Mesendoderm (in vitro differentiated cells): Measurements from ENCODE around the gene ISLR2.
A peak's percentile ranks its signal among the peaks of the same experiment; 100 is the strongest.

ENCODE experiments used
- DNase-seq: peaks from one replicate; pipeline ENCODE4 v3.0.0; 2013
- H2AK5ac ChIP-seq: 2 replicates; pipeline ENCODE4 v1.6.1; 2013; ENCODE audit warnings: low read length, inconsistent platforms
- H2BK120ac ChIP-seq: 2 replicates; pipeline ENCODE4 v1.6.1; 2013; ENCODE audit warnings: low read depth, mild to moderate bottlenecking, low read length, moderate library complexity, mixed read lengths
- H2BK15ac ChIP-seq: replicated peaks from 2 replicates; pipeline ENCODE4 v1.6.1; 2013; ENCODE audit warnings: low read depth, mild to moderate bottlenecking, moderate library complexity
- H2BK5ac ChIP-seq: 2 replicates; pipeline ENCODE4 v1.6.1; 2013; ENCODE audit warnings: low read length, inconsistent platforms
- H3K18ac ChIP-seq: 2 replicates; pipeline ENCODE4 v1.6.1; 2013; ENCODE audit warnings: mild to moderate bottlenecking, low read length, mixed read lengths
- H3K23ac ChIP-seq: one replicate; pipeline ENCODE4 v1.6.1; 2013; ENCODE audit warnings: low read length
- H3K27ac ChIP-seq: 2 replicates; pipeline ENCODE4 v1.5.1; 2013; ENCODE audit warnings: low read depth, mild to moderate bottlenecking, inconsistent platforms, low read length, moderate library complexity
- H3K27me3 ChIP-seq: 2 replicates; pipeline ENCODE4 v1.6.1; 2013; ENCODE audit warnings: low read length, control low read depth, mild to moderate bottlenecking, inconsistent platforms; ENCODE audit not compliant: insufficient read depth, poor library complexity
- H3K36me3 ChIP-seq: 2 replicates; pipeline ENCODE4 v1.6.1; 2013; ENCODE audit warnings: low read length, inconsistent platforms; ENCODE audit not compliant: control insufficient read depth, insufficient read depth
- H3K4ac ChIP-seq: one replicate; pipeline ENCODE4 v1.6.1; 2013; ENCODE audit warnings: low read depth, mild to moderate bottlenecking, low read length, moderate library complexity
- H3K4me1 ChIP-seq: 2 replicates; pipeline ENCODE4 v1.6.1; 2013; ENCODE audit warnings: low read depth, low read length, inconsistent platforms; ENCODE audit not compliant: control insufficient read depth
- H3K4me2 ChIP-seq: 2 replicates; pipeline ENCODE4 v1.6.1; 2013; ENCODE audit warnings: low read length
- H3K4me3 ChIP-seq: 2 replicates; pipeline ENCODE4 v1.5.1; 2013; ENCODE audit warnings: mild to moderate bottlenecking, low read length
- H3K56ac ChIP-seq: one replicate; pipeline ENCODE4 v1.6.1; 2013; ENCODE audit warnings: low read length
- H3K79me1 ChIP-seq: 2 replicates; pipeline ENCODE4 v1.6.1; 2013; ENCODE audit warnings: low read length, inconsistent platforms
- H3K79me2 ChIP-seq: 2 replicates; pipeline ENCODE4 v1.6.1; 2013; ENCODE audit warnings: mild to moderate bottlenecking, low read length; ENCODE audit not compliant: control insufficient read depth, insufficient read depth
- H3K9ac ChIP-seq: 2 replicates; pipeline ENCODE4 v1.6.1; 2013; ENCODE audit warnings: low read length, inconsistent platforms
- H4K5ac ChIP-seq: one replicate; pipeline ENCODE4 v1.6.1; 2013; ENCODE audit warnings: low read length
- H4K8ac ChIP-seq: one replicate; pipeline ENCODE4 v1.6.1; 2013; ENCODE audit warnings: low read depth, mild to moderate bottlenecking, control low read depth, low read length, moderate library complexity
- WGBS: extraction: QIAGEN DNeasy Blood & Tissue Kit; methylation state at CpG from one replicate; pipeline ENCODE4 v1.1.7; 2013; ENCODE audit warnings: low lambda C conversion rate, missing lambda C conversion rate; ENCODE audit not compliant: insufficient coverage; ENCODE audit errors: extremely low coverage; 5-methylcytosine and 5-hydroxymethylcytosine counted together

The ISLR2 gene

DNA sequence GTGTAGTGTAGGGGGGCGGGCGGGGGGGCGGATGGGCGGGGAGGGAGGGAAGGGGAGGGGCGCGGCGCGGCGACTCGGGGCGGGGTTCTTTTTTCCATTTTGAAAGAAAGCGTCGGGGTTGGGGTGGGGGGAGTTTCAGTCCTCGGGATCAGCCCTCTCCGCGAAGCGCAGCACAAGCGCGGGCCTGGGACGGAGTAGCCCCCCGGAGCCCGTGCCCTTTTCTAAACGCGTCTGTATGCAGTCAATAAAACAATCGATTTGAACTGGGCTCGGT, 6.1 kb downstream of the ISLR2 start:
- no peak for DNase-seq
- Histone ChIP-seq H3K27ac (no peak overlapping the region), H3K79me1 (no peaks in the 10 kb centered on the region)

DNA sequence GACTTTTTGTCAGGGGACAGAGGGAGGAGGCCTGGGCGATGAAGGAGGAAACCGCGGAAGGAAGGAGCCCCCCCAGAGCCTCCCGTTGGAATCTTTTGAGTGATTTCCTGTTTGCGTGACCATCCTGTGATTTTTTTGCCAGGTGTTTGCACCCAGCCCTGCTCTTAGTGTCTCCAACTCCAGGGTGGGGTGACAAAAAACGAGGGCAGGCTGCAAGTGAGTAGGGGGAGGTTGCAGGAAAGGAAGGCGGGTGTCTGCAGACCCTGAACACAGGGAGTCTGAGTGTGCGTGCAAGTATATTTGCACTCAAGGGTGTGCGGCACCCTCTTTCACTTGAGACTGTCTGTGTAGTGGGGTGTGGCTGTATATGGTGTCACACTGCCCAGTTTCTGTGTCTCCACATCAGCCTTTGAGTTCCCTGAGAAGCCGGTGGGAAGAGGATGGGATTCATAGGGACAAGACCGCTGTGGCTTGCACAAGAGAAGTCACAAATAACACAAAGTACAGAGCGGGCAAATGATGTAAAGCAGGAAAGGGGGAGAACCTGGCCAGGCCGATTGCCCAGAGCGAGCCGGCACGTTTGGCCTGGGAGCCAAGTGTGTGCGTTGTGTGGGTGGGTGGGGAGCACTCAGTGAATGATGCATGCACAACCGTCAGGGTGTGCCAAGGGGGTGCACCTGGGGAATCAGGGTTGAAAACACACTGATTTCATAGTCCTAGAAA, 6.6 kb downstream of the ISLR2 start:
- Histone ChIP-seq H3K4ac (no peak overlapping the region), H3K9ac (peak overlapping the region; percentile 58), H3K18ac (no peak overlapping the region), H2BK5ac (no peak overlapping the region), H2BK15ac (no peak overlapping the region), H2AK5ac (no peak overlapping the region), H3K79me2 (no peaks in the 10 kb centered on the region), H3K27ac (no peak overlapping the region), H2BK120ac (no peak overlapping the region), H3K4me1 (peaks cover 5% of the 10 kb centered on the region), H3K27me3 (peaks cover 34% of the 10 kb centered on the region), H3K23ac (peak overlapping the region; percentile 85), H4K8ac (no peak overlapping the region), H3K4me3 (no peak overlapping the region), H3K56ac (peak overlapping the region; percentile 85), H3K4me2 (peak overlapping the region; percentile 64), H4K5ac (no peak overlapping the region), H3K36me3 (no peaks in the 10 kb centered on the region), H3K79me1 (no peaks in the 10 kb centered on the region)
- WGBS, result no CpG with 5 or more reads among the region's 18 CpGs
- DNase-seq, result no peak

More for the DNA sequence above, 6.1 kb downstream of the ISLR2 start:
- Histone ChIP-seq H3K9ac (peak overlapping the region; percentile 58), H2AK5ac (no peak overlapping the region), H3K36me3 (no peaks in the 10 kb centered on the region), H2BK5ac (no peak overlapping the region), H3K56ac (peak overlapping the region; percentile 85), H3K23ac (no peak overlapping the region), H2BK15ac (no peak overlapping the region), H2BK120ac (peak overlapping the region; percentile 1), H3K27me3 (peaks cover 39% of the 10 kb centered on the region), H3K79me2 (no peaks in the 10 kb centered on the region), H4K8ac (no peak overlapping the region), H3K4me1 (peaks cover 5% of the 10 kb centered on the region), H3K18ac (no peak overlapping the region), H4K5ac (no peak overlapping the region), H3K4ac (no peak overlapping the region), H3K4me2 (peak overlapping the region; percentile 64), H3K4me3 (no peak overlapping the region)
- no CpG with 5 or more reads among the region's 26 CpGs for WGBS

DNA sequence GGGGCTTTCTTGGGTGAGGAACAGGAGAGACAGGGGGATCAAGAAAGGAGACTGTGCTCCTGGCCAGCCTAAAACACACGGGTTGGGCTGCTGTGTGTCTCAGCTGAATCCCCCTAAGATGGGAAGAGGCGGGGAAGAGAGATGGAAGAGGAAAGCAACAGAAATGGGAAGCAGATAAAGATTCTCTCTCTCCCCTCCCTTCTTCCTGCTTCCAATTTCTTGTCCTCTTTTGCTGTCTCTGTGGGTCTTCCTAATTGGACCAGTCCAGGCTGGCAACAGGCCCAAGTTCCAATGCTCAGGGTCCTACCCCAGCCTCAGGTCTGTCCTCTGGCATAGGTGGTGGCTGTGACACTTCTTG, 7.1 kb downstream of the ISLR2 start:
- H3K79me2 ChIP-seq, result no peaks in the 10 kb centered on the region
- H3K4me2 ChIP-seq, result no peak overlapping the region
- no peak overlapping the region for H2BK15ac ChIP-seq
- DNase-seq, result no peak
- H3K36me3 ChIP-seq, result no peaks in the 10 kb centered on the region
- peak overlapping the region; percentile 85 for H3K56ac ChIP-seq
- no peak overlapping the region for H3K9ac ChIP-seq
- no peaks in the 10 kb centered on the region for H3K79me1 ChIP-seq
- no peak overlapping the region for H2AK5ac ChIP-seq
- no peak overlapping the region for H2BK5ac ChIP-seq
- no peak overlapping the region for H3K27ac ChIP-seq
- H3K18ac ChIP-seq, result no peak overlapping the region
- no peak overlapping the region for H4K8ac ChIP-seq
- no CpG with 5 or more reads among the region's 2 CpGs for WGBS
- H3K27me3 ChIP-seq, result peaks cover 28% of the 10 kb centered on the region
- no peak overlapping the region for H3K23ac ChIP-seq
- peaks cover 5% of the 10 kb centered on the region for H3K4me1 ChIP-seq
- no peak overlapping the region for H2BK120ac ChIP-seq
- H3K4ac ChIP-seq, result no peak overlapping the region
- H3K4me3 ChIP-seq, result no peak overlapping the region
- no peak overlapping the region for H4K5ac ChIP-seq

DNA sequence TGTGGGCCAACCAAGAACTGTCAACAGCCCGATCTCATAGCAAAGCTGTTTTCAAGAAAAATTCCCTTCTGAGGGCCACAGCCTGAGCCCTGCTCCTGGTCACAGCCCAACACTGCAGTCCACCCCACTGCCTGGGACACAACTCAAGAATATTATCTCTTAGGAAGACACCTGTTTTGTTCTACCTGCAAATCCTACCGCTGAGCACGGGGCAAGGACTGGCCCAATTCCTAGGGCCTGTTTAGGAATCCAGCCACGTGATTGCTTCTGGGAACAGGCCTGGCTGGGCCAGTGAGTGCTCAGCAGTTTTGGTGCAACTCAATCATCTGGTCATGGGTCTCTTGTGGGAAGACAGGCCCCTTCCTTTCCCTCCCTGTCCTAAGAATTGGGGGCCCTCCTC, 8.3 kb downstream of the ISLR2 start:
- peaks cover 17% of the 10 kb centered on the region for H3K27me3 ChIP-seq
- whole genome bisulfite sequencing, result no CpG with 5 or more reads among the region's 4 CpGs
- H3K18ac ChIP-seq, result no peak overlapping the region
- H3K4ac ChIP-seq, result no peak overlapping the region
- H2BK120ac ChIP-seq, result no peak overlapping the region
- H3K9ac ChIP-seq, result no peak overlapping the region
- no peak overlapping the region for H3K4me3 ChIP-seq
- H3K4me1 ChIP-seq, result peaks cover 5% of the 10 kb centered on the region
- H3K56ac ChIP-seq, result no peak overlapping the region
- no peak overlapping the region for H4K5ac ChIP-seq
- no peak overlapping the region for H2BK15ac ChIP-seq
- no peak overlapping the region for H3K27ac ChIP-seq
- no peaks in the 10 kb centered on the region for H3K36me3 ChIP-seq
- H3K79me2 ChIP-seq, result no peaks in the 10 kb centered on the region
- H2BK5ac ChIP-seq, result no peak overlapping the region
- no peak for DNase-seq
- H2AK5ac ChIP-seq, result no peak overlapping the region
- H3K4me2 ChIP-seq, result no peak overlapping the region
- no peak overlapping the region for H4K8ac ChIP-seq
- H3K79me1 ChIP-seq, result no peaks in the 10 kb centered on the region
- no peak overlapping the region for H3K23ac ChIP-seq

DNA sequence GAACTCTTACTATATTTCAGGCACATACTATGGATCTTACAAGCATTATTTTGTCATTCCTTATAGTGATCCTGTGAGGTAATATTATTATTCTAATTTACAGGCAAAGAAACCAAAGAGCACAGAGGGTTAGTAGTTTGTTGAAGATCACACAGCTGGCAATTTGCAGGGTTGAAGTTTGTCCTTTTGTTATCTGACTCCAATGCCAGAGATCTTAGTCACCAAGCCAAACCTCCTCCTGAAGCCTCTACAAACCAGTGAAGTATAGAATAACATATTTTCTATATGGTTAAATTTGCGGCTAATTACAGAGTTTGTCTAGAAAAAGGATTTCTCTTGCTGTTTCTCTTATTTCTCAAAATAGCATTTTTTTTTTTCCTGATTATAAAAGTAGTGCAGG, 11.2 kb downstream of the ISLR2 start:
- H3K27me3 ChIP-seq, result peaks cover 5% of the 10 kb centered on the region
- H3K36me3 ChIP-seq, result no peaks in the 10 kb centered on the region
- H3K4me2 ChIP-seq, result no peak overlapping the region
- peaks cover 3% of the 10 kb centered on the region for H3K4me1 ChIP-seq
- no peak overlapping the region for H4K8ac ChIP-seq
- H3K56ac ChIP-seq, result no peak overlapping the region
- no peak overlapping the region for H3K4ac ChIP-seq
- no peak overlapping the region for H2BK5ac ChIP-seq
- H4K5ac ChIP-seq, result no peak overlapping the region
- WGBS, result no CpG with 5 or more reads among the region's 1 CpG
- H2BK120ac ChIP-seq, result no peak overlapping the region
- H3K79me1 ChIP-seq, result no peaks in the 10 kb centered on the region
- H3K4me3 ChIP-seq, result no peak overlapping the region
- H3K18ac ChIP-seq, result no peak overlapping the region
- no peak overlapping the region for H3K27ac ChIP-seq
- no peaks in the 10 kb centered on the region for H3K79me2 ChIP-seq
- H2BK15ac ChIP-seq, result no peak overlapping the region
- no peak overlapping the region for H3K9ac ChIP-seq
- H3K23ac ChIP-seq, result no peak overlapping the region
- H2AK5ac ChIP-seq, result no peak overlapping the region
- DNase-seq, result no peak

DNA sequence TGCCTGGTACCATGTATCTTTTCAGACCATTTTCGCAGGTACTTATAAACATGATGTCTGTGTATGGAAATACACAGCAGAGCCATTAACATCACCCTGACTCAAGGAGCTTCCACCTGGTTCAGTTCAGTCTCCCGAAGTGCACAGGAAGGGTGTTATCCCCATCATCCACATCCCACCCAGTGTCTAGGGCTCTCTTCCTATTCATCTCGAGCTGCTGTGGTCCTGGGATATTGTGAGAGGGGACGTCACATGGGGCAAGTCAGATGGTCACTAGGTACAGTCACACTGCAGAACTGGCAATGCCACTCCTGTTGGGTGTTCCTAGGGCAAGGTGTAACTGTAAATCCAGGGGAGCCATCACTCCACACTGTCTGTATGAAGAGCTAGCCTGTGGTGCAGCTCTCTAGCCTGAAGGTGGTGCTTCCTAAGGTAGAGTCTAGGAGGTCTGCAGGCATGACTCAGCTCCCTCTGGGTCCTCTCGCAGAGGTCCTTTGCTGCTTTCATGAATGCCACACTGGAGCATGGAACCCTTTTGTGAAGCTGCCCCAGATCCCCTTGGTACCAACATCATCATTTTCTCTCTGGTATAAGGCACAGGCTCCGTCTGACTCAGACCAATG, 13.9 kb downstream of the ISLR2 start:
- WGBS, result no CpG with 5 or more reads among the region's 6 CpGs

More for the DNA sequence above, 13.9 kb downstream of the ISLR2 start:
- Histone ChIP-seq H3K23ac (no peak overlapping the region), H3K36me3 (no peaks in the 10 kb centered on the region), H2BK15ac (no peak overlapping the region), H3K79me1 (no peaks in the 10 kb centered on the region), H4K5ac (no peak overlapping the region), H3K27ac (no peak overlapping the region), H3K18ac (no peak overlapping the region), H3K4me3 (no peak overlapping the region), H3K79me2 (no peaks in the 10 kb centered on the region), H2AK5ac (peak overlapping the region; percentile 46), H4K8ac (no peak overlapping the region), H3K4me1 (no peaks in the 10 kb centered on the region), H3K4ac (no peak overlapping the region), H2BK120ac (no peak overlapping the region), H3K56ac (no peak overlapping the region), H3K27me3 (no peaks in the 10 kb centered on the region), H3K4me2 (no peak overlapping the region), H3K9ac (no peak overlapping the region), H2BK5ac (no peak overlapping the region)
- peak; percentile 89 for DNase-seq
